HepG2 (cell line): Measurements from ENCODE around the gene CCDC57. TPM values are rescaled to one million over a fixed set of nuclear protein-coding genes. Genes with fewer than 3 reads are reported as not detected.

ENCODE experiments used
- ARNT ChIP-seq: fragments of 450-650 bp; IDR thresholded peaks from 2 replicates; pipeline ENCODE4 v1.6.1; 2017
- ATF7-NPFF ChIP-seq: sonication (generic); formaldehyde crosslinking; IDR thresholded peaks from 2 replicates; pipeline ENCODE4 v1.8.1; 2023; ENCODE audit warnings: mild to moderate bottlenecking, low read depth, missing genetic modification reagents, moderate library complexity
- ATM ChIP-seq: fragments of 450-650 bp; IDR thresholded peaks from 2 replicates; pipeline ENCODE4 v1.7.1; 2017; ENCODE audit warnings: mild to moderate bottlenecking, borderline replicate concordance
- FOXA3 ChIP-seq: IDR thresholded peaks from 2 replicates; pipeline ENCODE4 v1.6.1; 2016; ENCODE audit warnings: missing genetic modification reagents, missing compliant biosample characterization
- HMGA1 ChIP-seq: sonication (generic); formaldehyde crosslinking; conservative IDR thresholded peaks from 2 replicates; pipeline ENCODE4 v1.4.0; 2020; ENCODE audit warnings: missing genetic modification reagents
- JUN ChIP-seq: sonication (generic); formaldehyde crosslinking; IDR thresholded peaks from 2 replicates; pipeline ENCODE4 v1.4.0; 2020; ENCODE audit warnings: mild to moderate bottlenecking, missing genetic modification reagents
- KLF11 ChIP-seq: IDR thresholded peaks from 2 replicates; pipeline ENCODE4 v1.6.1; 2016; ENCODE audit warnings: missing compliant biosample characterization
- KMT2B ChIP-seq: IDR thresholded peaks from 2 replicates; pipeline ENCODE4 v1.6.1; 2016; ENCODE audit warnings: missing genetic modification reagents, missing compliant biosample characterization
- MAFF ChIP-seq: IDR thresholded peaks from 2 replicates; pipeline ENCODE4 v1.6.1; 2011; ENCODE audit warnings: low read depth, low read length, improper control_type of control experiment
- NBN ChIP-seq: fragments of 450-650 bp; conservative IDR thresholded peaks from 2 replicates; pipeline ENCODE4 v1.6.1; 2017
- NCOA5 ChIP-seq: sonication (generic); formaldehyde crosslinking; IDR thresholded peaks from 2 replicates; pipeline ENCODE4 v1.4.0; 2020; ENCODE audit warnings: missing genetic modification reagents
- NFIC ChIP-seq: IDR thresholded peaks from 2 replicates; pipeline ENCODE4 v1.6.1; 2012; ENCODE audit warnings: mild to moderate bottlenecking, low read length, inconsistent platforms
- NFYC ChIP-seq: IDR thresholded peaks from 2 replicates; pipeline ENCODE4 v1.6.1; 2016; ENCODE audit warnings: missing genetic modification reagents, missing compliant biosample characterization
- NR1H2 ChIP-seq: sonication (generic); formaldehyde crosslinking; IDR thresholded peaks from 2 replicates; pipeline ENCODE4 v1.8.1; 2022; ENCODE audit warnings: low read depth, missing genetic modification reagents, borderline replicate concordance
- NR2F2 ChIP-seq: IDR thresholded peaks from 2 replicates; pipeline ENCODE4 v1.6.1; 2012; ENCODE audit warnings: low read depth, inconsistent platforms, borderline replicate concordance
- RFX3 ChIP-seq: IDR thresholded peaks from 2 replicates; pipeline ENCODE4 v1.6.1; 2016; ENCODE audit warnings: missing biosample characterization, missing genetic modification reagents
- RFX5 ChIP-seq: IDR thresholded peaks from 2 replicates; pipeline ENCODE4 v1.6.1; 2011; ENCODE audit warnings: low read depth, low read length, improper control_type of control experiment
- RFXAP ChIP-seq: sonication (generic); formaldehyde crosslinking; IDR thresholded peaks from 2 replicates; pipeline ENCODE4 v1.4.0; 2020; ENCODE audit warnings: missing genetic modification reagents, borderline replicate concordance
- SIX4 ChIP-seq: sonication (generic); formaldehyde crosslinking; IDR thresholded peaks from 2 replicates; pipeline ENCODE4 v1.4.0; 2020; ENCODE audit warnings: missing genetic modification reagents
- SP4 ChIP-seq: sonication (generic); formaldehyde crosslinking; IDR thresholded peaks from 2 replicates; pipeline ENCODE4 v1.8.1; 2023; ENCODE audit warnings: mild to moderate bottlenecking, missing genetic modification reagents
- ZBTB21 ChIP-seq: sonication (generic); formaldehyde crosslinking; IDR thresholded peaks from 2 replicates; pipeline ENCODE4 v1.4.0; 2020; ENCODE audit warnings: missing genetic modification reagents
- ZEB1 ChIP-seq: IDR thresholded peaks from 2 replicates; pipeline ENCODE4 v1.6.1; 2012; ENCODE audit warnings: mild to moderate bottlenecking, low read depth, inconsistent platforms; ENCODE audit not compliant: insufficient replicate concordance
- ZNF510 ChIP-seq: sonication (generic); formaldehyde crosslinking; IDR thresholded peaks from 2 replicates; pipeline ENCODE4 v1.4.0; 2020; ENCODE audit warnings: low read depth, mild to moderate bottlenecking, missing genetic modification reagents
- ZNF546 ChIP-seq: sonication (generic); formaldehyde crosslinking; conservative IDR thresholded peaks from 2 replicates; pipeline ENCODE4 v1.8.1; 2023; ENCODE audit warnings: mild to moderate bottlenecking, missing genetic modification reagents
- ZNF841 ChIP-seq: sonication (generic); formaldehyde crosslinking; IDR thresholded peaks from 2 replicates; pipeline ENCODE4 v1.8.1; 2023; ENCODE audit warnings: missing genetic modification reagents, borderline replicate concordance
- polyA plus RNA-seq, 8 experiments: library from polyadenylated mRNA; depleted of rRNA in 3 of 8; stranded (reverse) in 7 of 8; unstranded in 1 of 8; fragments of >200 nt; fragmentation: Illumina TruSeq in 4 of 8; extraction: Trizol in 4 of 8; gene quantifications; 2 replicates each; pipeline versions ENCODE4 v1.2.1 to v1.2.3, GENCODE V29; 2011 to 2016; ENCODE audit warnings: low read depth in 4 of 8, missing spikeins in 1 of 8, mixed read lengths in 1 of 8; ENCODE audit not compliant: insufficient read depth in 1 of 8
- total RNA-seq, 5 experiments: library from RNA; depleted of rRNA; stranded (reverse); fragments of >200 nt; fragmentation: Illumina TruSeq; extraction: Trizol; gene quantifications; 2 replicates each; pipeline ENCODE4 v1.2.3, GENCODE V29; 2016; ENCODE audit warnings: low read depth in 1 of 5
- TF ChIP-seq, protein P1 (sequence below): IDR thresholded peaks from 2 replicates; pipeline ENCODE4 v1.6.1; 2016; ENCODE audit warnings: missing genetic modification reagents, missing compliant biosample characterization
- TF ChIP-seq, protein P2 (sequence below): sonication (generic); formaldehyde crosslinking; IDR thresholded peaks from 2 replicates; pipeline ENCODE4 v1.8.1; 2023; ENCODE audit warnings: mild to moderate bottlenecking, missing genetic modification reagents
- TF ChIP-seq, protein P3 (sequence below): sonication (generic); formaldehyde crosslinking; IDR thresholded peaks from 2 replicates; pipeline ENCODE4 v1.4.0; 2020; ENCODE audit warnings: mild to moderate bottlenecking, missing genetic modification reagents, borderline replicate concordance

CCDC57 gene
- total and polyA plus RNA-seq, 2 of the 13 experiments (the other 11 are each of a cell fraction or from before 2014, with no cell fraction given): 59.3 to 59.9 TPM

DNA sequence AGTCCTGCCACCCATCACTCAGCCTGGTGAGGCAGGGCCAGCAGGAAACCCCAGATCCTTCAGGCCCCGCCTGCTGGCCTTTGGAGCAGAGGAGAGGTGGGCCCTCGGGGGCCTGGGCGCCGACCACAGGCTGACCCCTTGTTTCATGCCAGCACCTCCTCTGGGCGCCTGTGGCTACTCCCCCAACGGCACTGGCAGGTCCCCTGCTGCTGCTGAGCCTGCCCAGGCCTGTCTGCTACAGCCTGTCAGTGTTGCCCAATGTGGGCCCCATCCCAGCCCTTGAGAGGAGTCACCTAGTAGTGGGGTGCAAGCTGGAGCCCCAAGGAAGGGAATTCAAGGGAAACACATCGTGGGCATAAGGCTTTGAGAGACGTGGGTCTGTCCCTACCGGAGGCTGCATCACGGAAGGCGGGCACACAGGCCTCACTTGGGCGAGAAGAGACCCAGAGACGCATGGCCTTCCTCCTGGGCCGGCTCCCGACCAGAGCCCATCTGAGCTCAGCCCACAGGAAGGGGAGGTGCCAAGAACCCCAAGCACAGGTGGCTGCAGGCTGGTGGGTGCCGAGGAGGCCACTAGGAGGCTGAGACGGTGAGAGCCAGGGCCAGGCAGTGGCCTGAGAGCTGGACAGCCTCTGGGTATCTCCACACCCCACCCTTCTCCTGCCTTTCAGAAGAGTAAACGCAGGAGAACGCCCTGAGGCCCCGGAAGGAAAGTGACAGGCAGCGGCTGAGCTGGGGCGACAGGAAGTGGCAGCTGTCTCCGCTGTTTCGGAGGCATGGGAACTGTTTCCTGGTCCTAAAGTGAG lies 106.6 kb downstream of the CCDC57 start (continued):
- TF ChIP-seq NBN (no peak), ATM (no peak), SP4 (CRISPR knock-in tag) (peak; percentile 61), ARNT (no peak), MAFF (no peak), ZBTB21 (CRISPR knock-in tag) (no peak), SIX4 (CRISPR knock-in tag) (peak; percentile 47; the same call in 1 of the 2 replicates), ATF7-NPFF (CRISPR knock-in tag) (peak; percentile 37; the same call in 1 of the 2 replicates), RFX5 (no peak), NCOA5 (CRISPR knock-in tag) (no peak), RFX3 (CRISPR knock-in tag) (no peak), JUN (CRISPR knock-in tag) (no peak), NR2F2 (no peak), KLF11 (CRISPR knock-in tag) (peak; percentile 85; the same call in 1 of the 2 replicates), ZNF841 (CRISPR knock-in tag) (no peak), NR1H2 (CRISPR knock-in tag) (no peak), FOXA3 (CRISPR knock-in tag) (peak; percentile 56; the same call in 1 of the 2 replicates), ZNF510 (CRISPR knock-in tag) (no peak; the same call in 1 of the 2 replicates), NFYC (peak; percentile 35; the same call in 1 of the 2 replicates), KMT2B (CRISPR knock-in tag) (peak; percentile 80; the same call in 1 of the 2 replicates), ZEB1 (no peak), ZNF546 (CRISPR knock-in tag) (peak; percentile 90; the same call in 1 of the 2 replicates), RFXAP (CRISPR knock-in tag) (peak; percentile 89), NFIC (no peak), HMGA1 (CRISPR knock-in tag) (no peak)
- TF ChIP-seq, protein P1, sequence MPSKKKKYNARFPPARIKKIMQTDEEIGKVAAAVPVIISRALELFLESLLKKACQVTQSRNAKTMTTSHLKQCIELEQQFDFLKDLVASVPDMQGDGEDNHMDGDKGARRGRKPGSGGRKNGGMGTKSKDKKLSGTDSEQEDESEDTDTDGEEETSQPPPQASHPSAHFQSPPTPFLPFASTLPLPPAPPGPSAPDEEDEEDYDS: peak; percentile 94
- TF ChIP-seq, protein P2, sequence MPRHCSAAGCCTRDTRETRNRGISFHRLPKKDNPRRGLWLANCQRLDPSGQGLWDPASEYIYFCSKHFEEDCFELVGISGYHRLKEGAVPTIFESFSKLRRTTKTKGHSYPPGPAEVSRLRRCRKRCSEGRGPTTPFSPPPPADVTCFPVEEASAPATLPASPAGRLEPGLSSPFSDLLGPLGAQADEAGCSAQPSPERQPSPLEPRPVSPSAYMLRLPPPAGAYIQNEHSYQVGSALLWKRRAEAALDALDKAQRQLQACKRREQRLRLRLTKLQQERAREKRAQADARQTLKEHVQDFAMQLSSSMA (CRISPR knock-in tag): peak; percentile 95
- TF ChIP-seq, protein P3, sequence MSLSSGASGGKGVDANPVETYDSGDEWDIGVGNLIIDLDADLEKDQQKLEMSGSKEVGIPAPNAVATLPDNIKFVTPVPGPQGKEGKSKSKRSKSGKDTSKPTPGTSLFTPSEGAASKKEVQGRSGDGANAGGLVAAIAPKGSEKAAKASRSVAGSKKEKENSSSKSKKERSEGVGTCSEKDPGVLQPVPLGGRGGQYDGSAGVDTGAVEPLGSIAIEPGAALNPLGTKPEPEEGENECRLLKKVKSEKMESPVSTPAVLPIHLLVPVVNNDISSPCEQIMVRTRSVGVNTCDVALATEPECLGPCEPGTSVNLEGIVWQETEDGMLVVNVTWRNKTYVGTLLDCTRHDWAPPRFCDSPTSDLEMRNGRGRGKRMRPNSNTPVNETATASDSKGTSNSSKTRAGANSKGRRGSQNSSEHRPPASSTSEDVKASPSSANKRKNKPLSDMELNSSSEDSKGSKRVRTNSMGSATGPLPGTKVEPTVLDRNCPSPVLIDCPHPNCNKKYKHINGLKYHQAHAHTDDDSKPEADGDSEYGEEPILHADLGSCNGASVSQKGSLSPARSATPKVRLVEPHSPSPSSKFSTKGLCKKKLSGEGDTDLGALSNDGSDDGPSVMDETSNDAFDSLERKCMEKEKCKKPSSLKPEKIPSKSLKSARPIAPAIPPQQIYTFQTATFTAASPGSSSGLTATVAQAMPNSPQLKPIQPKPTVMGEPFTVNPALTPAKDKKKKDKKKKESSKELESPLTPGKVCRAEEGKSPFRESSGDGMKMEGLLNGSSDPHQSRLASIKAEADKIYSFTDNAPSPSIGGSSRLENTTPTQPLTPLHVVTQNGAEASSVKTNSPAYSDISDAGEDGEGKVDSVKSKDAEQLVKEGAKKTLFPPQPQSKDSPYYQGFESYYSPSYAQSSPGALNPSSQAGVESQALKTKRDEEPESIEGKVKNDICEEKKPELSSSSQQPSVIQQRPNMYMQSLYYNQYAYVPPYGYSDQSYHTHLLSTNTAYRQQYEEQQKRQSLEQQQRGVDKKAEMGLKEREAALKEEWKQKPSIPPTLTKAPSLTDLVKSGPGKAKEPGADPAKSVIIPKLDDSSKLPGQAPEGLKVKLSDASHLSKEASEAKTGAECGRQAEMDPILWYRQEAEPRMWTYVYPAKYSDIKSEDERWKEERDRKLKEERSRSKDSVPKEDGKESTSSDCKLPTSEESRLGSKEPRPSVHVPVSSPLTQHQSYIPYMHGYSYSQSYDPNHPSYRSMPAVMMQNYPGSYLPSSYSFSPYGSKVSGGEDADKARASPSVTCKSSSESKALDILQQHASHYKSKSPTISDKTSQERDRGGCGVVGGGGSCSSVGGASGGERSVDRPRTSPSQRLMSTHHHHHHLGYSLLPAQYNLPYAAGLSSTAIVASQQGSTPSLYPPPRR: 0 out of 2 replicates have a peak, but pooled peaks have one; percentile 20
